ENCODE data around the gene MPO. TPM values are rescaled to one million over a fixed set of nuclear protein-coding genes. Genes with fewer than 3 reads are reported as not detected.
A peak's percentile ranks its signal among the peaks of the same experiment; 100 is the strongest.

The MPO gene
- total RNA-seq, 6 experiments from 2014 or later, result 0.26 to 4.2 (median 1.9) TPM; not detected in 2

DNA sequence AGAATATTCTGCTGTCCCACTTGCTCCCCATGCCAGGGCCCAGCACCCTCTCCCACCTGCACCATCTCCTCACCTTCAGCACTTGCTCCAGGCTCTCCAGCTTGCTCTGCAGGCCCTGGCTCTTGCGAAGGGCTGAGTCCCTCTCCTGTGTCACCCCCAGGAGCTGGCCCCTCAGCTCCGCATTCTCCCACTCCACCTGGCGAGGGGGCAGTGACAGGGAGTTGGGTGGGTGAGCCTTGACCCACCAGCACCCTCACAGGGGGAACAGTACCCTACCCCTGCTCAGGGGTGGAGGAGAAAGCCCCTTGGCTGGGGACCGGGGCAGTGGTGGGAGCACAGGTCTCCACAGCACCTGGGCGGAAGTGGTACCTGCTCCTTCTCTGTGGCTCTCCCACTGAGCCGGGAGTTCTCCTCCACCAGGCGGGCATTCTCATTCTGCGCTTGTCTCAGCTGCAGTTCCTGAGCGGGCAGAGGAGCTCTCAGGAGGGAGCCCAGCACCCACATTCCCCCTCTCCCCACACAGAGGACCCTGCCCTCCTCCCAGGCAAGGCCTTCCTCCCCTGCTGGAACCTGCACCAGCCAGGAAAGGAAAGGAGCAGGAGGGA, 41.9 kb upstream of the MPO start:
- no peak for ATAC-seq
- intact Hi-C loops (cut with DNase I), result loop anchor here in 1 of 2 donors (10.0 kb wide), 1 partner anchor 52 kb away; no protein-coding TSS in a partner anchor
- H3K9me3 ChIP-seq, result no peaks in the 10 kb centered on the region
- H3K27ac ChIP-seq, result no peak overlapping the region
- H3K27me3 ChIP-seq, result no peaks in the 10 kb centered on the region
- H3K36me3 ChIP-seq, result no peaks in the 10 kb centered on the region
- WGBS (ENCODE audit: insufficient coverage, low coverage, low lambda C conversion rate, missing lambda C conversion rate), result no CpG with 5 or more reads among the region's 9 CpGs
- no peak overlapping the region for H3K4me3 ChIP-seq
- TF ChIP-seq, protein P1, sequence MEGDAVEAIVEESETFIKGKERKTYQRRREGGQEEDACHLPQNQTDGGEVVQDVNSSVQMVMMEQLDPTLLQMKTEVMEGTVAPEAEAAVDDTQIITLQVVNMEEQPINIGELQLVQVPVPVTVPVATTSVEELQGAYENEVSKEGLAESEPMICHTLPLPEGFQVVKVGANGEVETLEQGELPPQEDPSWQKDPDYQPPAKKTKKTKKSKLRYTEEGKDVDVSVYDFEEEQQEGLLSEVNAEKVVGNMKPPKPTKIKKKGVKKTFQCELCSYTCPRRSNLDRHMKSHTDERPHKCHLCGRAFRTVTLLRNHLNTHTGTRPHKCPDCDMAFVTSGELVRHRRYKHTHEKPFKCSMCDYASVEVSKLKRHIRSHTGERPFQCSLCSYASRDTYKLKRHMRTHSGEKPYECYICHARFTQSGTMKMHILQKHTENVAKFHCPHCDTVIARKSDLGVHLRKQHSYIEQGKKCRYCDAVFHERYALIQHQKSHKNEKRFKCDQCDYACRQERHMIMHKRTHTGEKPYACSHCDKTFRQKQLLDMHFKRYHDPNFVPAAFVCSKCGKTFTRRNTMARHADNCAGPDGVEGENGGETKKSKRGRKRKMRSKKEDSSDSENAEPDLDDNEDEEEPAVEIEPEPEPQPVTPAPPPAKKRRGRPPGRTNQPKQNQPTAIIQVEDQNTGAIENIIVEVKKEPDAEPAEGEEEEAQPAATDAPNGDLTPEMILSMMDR (IDR thresholded peaks at IDR 0.05), result no peak
- TF ChIP-seq POLR2A (IDR thresholded peaks at IDR 0.05), result no peak
- DNase-seq, result peak in 2 of 3 donors; percentile 15 to 42
- H3K4me1 ChIP-seq, result peaks cover 0 to 4% (median 0%) of the 10 kb centered on the region in 4 donors

DNA sequence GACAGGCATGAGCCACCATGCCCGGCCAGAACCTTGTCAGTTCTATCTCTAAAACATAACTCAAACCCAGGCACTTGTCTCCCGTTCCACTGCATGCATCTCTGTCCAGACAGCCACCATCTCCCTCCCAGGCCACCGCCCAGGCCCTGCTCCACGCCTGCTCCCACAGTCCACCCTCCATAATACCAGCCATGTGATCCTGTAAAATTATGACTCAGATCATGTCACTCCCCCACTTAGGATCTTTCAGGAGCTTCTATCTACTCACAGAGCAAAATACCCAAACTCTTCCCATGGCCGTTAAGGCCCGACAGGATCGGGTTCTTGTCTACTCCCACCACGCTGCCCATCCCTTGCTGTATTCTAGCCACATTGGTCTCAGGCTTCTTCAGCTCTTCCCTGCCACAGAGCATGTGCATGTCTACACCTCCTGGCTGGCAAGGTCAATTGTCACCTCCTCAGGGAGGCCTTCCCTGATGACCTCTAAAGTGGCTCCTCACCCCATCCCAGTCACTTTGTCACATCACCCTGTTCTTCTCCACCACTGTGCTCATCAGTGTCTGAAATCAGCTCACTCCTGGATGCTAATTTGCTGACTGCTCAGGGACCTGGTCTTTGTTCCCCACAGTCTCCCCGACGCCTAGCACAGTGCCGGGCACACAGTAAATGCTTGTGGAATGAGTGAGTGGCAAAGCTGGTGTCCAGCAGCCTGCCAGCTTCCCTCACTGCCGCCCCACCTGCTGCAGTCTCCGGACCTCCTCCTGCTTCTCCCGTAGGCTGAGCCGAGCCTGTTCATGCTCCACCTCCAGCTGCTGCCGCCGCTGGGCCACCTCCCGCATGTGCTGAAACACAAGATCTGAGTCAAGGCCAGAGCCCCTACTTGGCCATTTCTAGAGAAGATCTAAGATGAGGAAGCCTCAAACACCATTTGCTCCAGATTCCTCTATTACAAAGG, 41.1 kb upstream of the MPO start:
- intact Hi-C loops (cut with DNase I), result loop anchor here in 1 of 2 donors (10.0 kb wide), 1 partner anchor 53 kb away; no protein-coding TSS in a partner anchor
- ATAC-seq (no peak), DNase-seq (peak in 2 of 3 donors; percentile 5 to 35)
- no peaks in the 10 kb centered on the region for H3K27me3 ChIP-seq
- H3K27ac ChIP-seq, result no peak overlapping the region
- TF ChIP-seq, protein P1 (IDR thresholded peaks at IDR 0.05), result no peak
- TF ChIP-seq POLR2A (IDR thresholded peaks at IDR 0.05), result no peak
- no peaks in the 10 kb centered on the region for H3K9me3 ChIP-seq
- no peak overlapping the region for H3K4me3 ChIP-seq
- H3K36me3 ChIP-seq, result no peaks in the 10 kb centered on the region
- 96% methylated on average over 10 of the region's 18 CpGs for WGBS (ENCODE audit: insufficient coverage, low coverage, low lambda C conversion rate, missing lambda C conversion rate)
- peaks cover 0 to 4% (median 0%) of the 10 kb centered on the region in 4 donors for H3K4me1 ChIP-seq

DNA sequence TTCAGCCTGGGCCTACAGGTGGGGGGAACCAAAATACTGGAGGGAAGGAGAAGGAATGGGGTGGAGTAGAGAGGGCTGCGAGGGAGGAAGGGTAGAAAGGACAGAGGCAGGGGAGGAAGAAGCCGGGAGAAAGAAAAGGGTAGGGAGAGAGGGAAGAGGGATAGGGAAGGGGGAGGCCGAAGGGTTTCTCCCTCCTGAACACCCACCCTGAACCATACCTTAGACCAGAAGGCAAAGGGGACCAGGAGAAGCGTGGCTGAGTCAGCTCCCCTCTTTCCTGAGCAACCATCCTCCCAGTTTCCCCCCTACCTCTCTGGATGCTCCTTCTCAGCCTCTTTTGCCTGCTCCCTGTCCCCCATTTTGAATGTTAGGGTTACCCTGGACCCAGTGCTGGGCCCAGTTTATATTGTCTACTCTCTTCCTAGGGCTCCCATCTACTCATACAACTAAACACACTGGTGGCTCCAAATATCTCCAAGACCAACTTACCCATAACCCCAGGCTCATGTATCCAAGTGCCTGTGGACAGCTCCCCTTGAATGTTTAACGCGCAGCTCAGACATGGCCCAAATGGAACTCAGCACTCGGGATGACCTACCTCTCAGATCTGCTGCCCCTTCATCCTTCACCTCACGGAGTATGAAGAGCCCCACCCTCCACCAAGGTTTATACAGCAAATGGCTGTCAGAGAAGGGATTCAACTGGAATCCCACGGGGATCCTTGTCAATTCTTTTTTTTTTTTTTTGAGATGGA, 40.0 kb upstream of the MPO start:
- WGBS (ENCODE audit: insufficient coverage, low coverage, low lambda C conversion rate, missing lambda C conversion rate), result 93% methylated on average over 8 of the region's 9 CpGs
- H3K4me3 ChIP-seq, result no peak overlapping the region
- no peaks in the 10 kb centered on the region for H3K9me3 ChIP-seq
- no peak for DNase-seq
- TF ChIP-seq, protein P1 (IDR thresholded peaks at IDR 0.05), result no peak
- TF ChIP-seq POLR2A (IDR thresholded peaks at IDR 0.05), result no peak
- H3K27me3 ChIP-seq, result no peaks in the 10 kb centered on the region
- intact Hi-C loops (cut with DNase I), result loop anchor here in 1 of 2 donors (10.0 kb wide), 1 partner anchor 54 kb away; no protein-coding TSS in a partner anchor
- peaks cover 0 to 4% (median 0%) of the 10 kb centered on the region in 4 donors for H3K4me1 ChIP-seq
- no peak overlapping the region for H3K27ac ChIP-seq
- no peak for ATAC-seq
- no peaks in the 10 kb centered on the region for H3K36me3 ChIP-seq

DNA sequence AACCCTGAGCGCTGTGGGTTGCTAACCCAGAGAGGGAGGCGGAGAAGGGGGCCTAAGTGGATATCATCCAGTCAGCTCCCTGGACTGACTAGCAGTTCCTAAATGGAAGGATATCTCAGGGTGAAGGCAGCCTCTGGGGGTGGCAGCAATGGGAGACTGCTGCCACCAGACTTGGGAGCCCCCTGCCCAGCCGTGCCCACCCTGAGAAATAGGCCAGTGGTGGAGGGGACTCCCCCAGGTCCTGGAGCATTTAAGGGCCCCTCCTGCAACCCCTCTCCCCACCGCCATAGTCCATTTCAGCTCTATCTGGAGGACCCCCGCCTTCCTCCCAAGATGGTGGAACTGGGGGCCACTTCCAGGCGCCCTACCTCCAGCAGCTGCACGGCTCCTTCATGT, 39.4 kb upstream of the MPO start:
- no peak for TF ChIP-seq POLR2A (IDR thresholded peaks at IDR 0.05)
- TF ChIP-seq, protein P1 (IDR thresholded peaks at IDR 0.05), result no peak
- peak; percentile 7 to 39 (median 23) for DNase-seq
- WGBS (ENCODE audit: insufficient coverage, low coverage, low lambda C conversion rate, missing lambda C conversion rate), result 91% methylated on average over 3 of the region's 7 CpGs
- Histone ChIP-seq H3K27ac (no peak overlapping the region), H3K9me3 (no peaks in the 10 kb centered on the region), H3K36me3 (no peaks in the 10 kb centered on the region), H3K4me1 (peaks cover 0 to 4% (median 0%) of the 10 kb centered on the region in 4 donors), H3K4me3 (no peak overlapping the region), H3K27me3 (no peaks in the 10 kb centered on the region)
- intact Hi-C loops (cut with DNase I), result loop anchor here in 1 of 2 donors (10.0 kb wide), 1 partner anchor 55 kb away; no protein-coding TSS in a partner anchor
- ATAC-seq, result no peak
